ENCODE data around the gene KCNC2. TPM values are rescaled to one million over a fixed set of nuclear protein-coding genes. Genes with fewer than 3 reads are reported as not detected.

The KCNC2 gene
- total RNA-seq, 1 donor from 2014 or later, result under 0.01 TPM

GRCh38 chr12:75161488-75161887, 48.2 kb downstream of the KCNC2 start:
- peak; percentile 4 for DNase-seq (ENCODE audit: low read depth)

GRCh38 chr12:75157385-75157784, 52.3 kb downstream of the KCNC2 start:
- DNase-seq (ENCODE audit: low read depth), result no peak

- DNase-seq (ENCODE audit: low read depth), result no peak
These were observed 53.7 kb downstream of the KCNC2 start for GRCh38 chr12:75155962-75156361.

GRCh38 chr12:75154388-75154787, 55.3 kb downstream of the KCNC2 start:
- no peak for DNase-seq (ENCODE audit: low read depth)

- no peak for DNase-seq (ENCODE audit: low read depth)
These were observed 70.4 kb downstream of the KCNC2 start for GRCh38 chr12:75139196-75139595.

GRCh38 chr12:75137896-75138295, 71.7 kb downstream of the KCNC2 start:
- no peak for DNase-seq (ENCODE audit: low read depth)

- DNase-seq (ENCODE audit: low read depth), result no peak
These were observed 74.6 kb downstream of the KCNC2 start for GRCh38 chr12:75135026-75135425.

- no peak for DNase-seq (ENCODE audit: low read depth)
These were observed 78.8 kb downstream of the KCNC2 start for GRCh38 chr12:75130811-75131210.

GRCh38 chr12:75129275-75129674, 80.4 kb downstream of the KCNC2 start:
- no peak for DNase-seq (ENCODE audit: low read depth)

GRCh38 chr12:75121036-75121705, 88.5 kb downstream of the KCNC2 start:
- DNase-seq (ENCODE audit: low read depth), result no peak

- DNase-seq (ENCODE audit: low read depth), result peak; percentile 5
These were observed 89.3 kb downstream of the KCNC2 start for GRCh38 chr12:75120311-75120711.

GRCh38 chr12:75116646-75117198, 92.9 kb downstream of the KCNC2 start:
- DNase-seq (ENCODE audit: low read depth), result no peak

GRCh38 chr12:75115748-75116147, 93.9 kb downstream of the KCNC2 start:
- DNase-seq (ENCODE audit: low read depth), result no peak

GRCh38 chr12:75103822-75104221, 105.8 kb downstream of the KCNC2 start:
- peak; percentile 46 for DNase-seq (ENCODE audit: low read depth)

- DNase-seq (ENCODE audit: low read depth), result no peak
These were observed 107.9 kb downstream of the KCNC2 start for GRCh38 chr12:75101781-75102180.

- DNase-seq (ENCODE audit: low read depth), result no peak
These were observed 110.4 kb downstream of the KCNC2 start for GRCh38 chr12:75099210-75099609.

- DNase-seq (ENCODE audit: low read depth), result no peak
These were observed 112.6 kb downstream of the KCNC2 start for GRCh38 chr12:75097003-75097402.

GRCh38 chr12:75087654-75088053, 122.0 kb downstream of the KCNC2 start:
- peak; percentile 16 for DNase-seq (ENCODE audit: low read depth)

- peak; percentile 30 for DNase-seq (ENCODE audit: low read depth)
These were observed 123.3 kb downstream of the KCNC2 start for GRCh38 chr12:75086091-75087038.

GRCh38 chr12:75081305-75081704, 128.3 kb downstream of the KCNC2 start:
- DNase-seq (ENCODE audit: low read depth), result no peak

- no peak for DNase-seq (ENCODE audit: low read depth)
These were observed 129.1 kb downstream of the KCNC2 start for GRCh38 chr12:75080582-75080981.

GRCh38 chr12:75065482-75065881, 144.2 kb downstream of the KCNC2 start:
- no peak for DNase-seq (ENCODE audit: low read depth)

- DNase-seq (ENCODE audit: low read depth), result no peak
These were observed 146.9 kb downstream of the KCNC2 start for GRCh38 chr12:75062691-75063090.

Data from renal cortical epithelial cell (primary cell).